Tibial artery (tissue), 4 donors: Measurements from ENCODE around the gene OPN1SW.

Experiments
- DNase-seq, 2 donors: peaks; one replicate each; pipeline ENCODE4 v3.0.0-alpha.2; 2019
- H3K27ac ChIP-seq, 2 donors: fragments of 200-600 bp; sonication (generic) in 1 of 2; 1 replicate in 1 of 2; 2 replicates in 1 of 2; pipeline ENCODE4 v1.5.1; 2018 to 2019; ENCODE audit warnings: mild to moderate bottlenecking in 1 of 2
- H3K27me3 ChIP-seq, 2 donors: fragments of 200-600 bp; sonication (generic) in 1 of 2; one replicate each; pipeline versions ENCODE4 v1.5.1 to v1.6.0; 2016 to 2019
- H3K36me3 ChIP-seq, 3 donors: fragments of 200-600 bp; sonication (generic) in 2 of 3; one replicate each; pipeline ENCODE4 v1.5.1; 2016 to 2019; ENCODE audit warnings: mild to moderate bottlenecking in 2 of 3
- H3K4me1 ChIP-seq, 4 donors: fragments of 200-600 bp; sonication (generic) in 2 of 4; 1 replicate in 3 of 4; 2 replicates in 1 of 4; pipeline ENCODE4 v1.5.1; 2016 to 2019
- H3K4me3 ChIP-seq, 2 donors: fragments of 200-600 bp; sonication (generic) in 1 of 2; 1 replicate in 1 of 2; 2 replicates in 1 of 2; pipeline ENCODE4 v1.5.1; 2018 to 2019; ENCODE audit warnings: mild to moderate bottlenecking in 2 of 2
- H3K9me3 ChIP-seq, 3 donors: fragments of 200-600 bp; sonication (generic) in 1 of 3; one replicate each; pipeline ENCODE4 v1.5.1; 2016 to 2019
- CTCF ChIP-seq, 2 experiments: fragments of 200-600 bp in 1 of 2; fragments of 450-650 bp in 1 of 2; IDR thresholded peaks; one replicate each; pipeline ENCODE4 v1.5.1; 2017 to 2019; ENCODE audit warnings: antibody characterized with exemption in 2 of 2, mild to moderate bottlenecking in 1 of 2, moderate library complexity in 1 of 2
- intact Hi-C: fragments of 100-400 bp; cut with DNase I; formaldehyde crosslinking; loops from one replicate; pipeline ENCODE4 v1.15.0; 2023; ENCODE audit warnings: low total_unique reads

OPN1SW gene

DNA sequence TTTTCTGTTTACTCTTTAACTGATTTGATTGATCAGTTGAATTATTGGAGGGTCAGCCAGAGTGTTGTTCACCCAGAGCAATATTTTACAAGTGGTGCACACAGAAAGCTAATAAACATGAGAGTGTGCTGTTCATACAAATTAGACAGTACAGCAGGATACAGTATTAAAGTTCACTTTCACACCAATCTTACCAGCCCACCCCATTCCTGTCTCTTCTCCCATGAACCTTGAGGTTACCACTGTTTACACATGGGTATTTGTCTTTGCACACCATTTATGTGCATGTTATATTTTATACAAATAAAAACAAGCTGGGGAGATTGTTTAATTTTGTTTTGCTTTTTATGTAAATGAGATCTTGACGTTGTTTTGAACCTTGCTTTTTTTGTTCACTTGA, 29.9 kb downstream of the OPN1SW start:
- intact Hi-C loops: no loop called here
- TF ChIP-seq CTCF (IDR thresholded peaks at IDR 0.05): no peak
- Histone ChIP-seq H3K27ac (no peak overlapping the region), H3K4me3 (no peak overlapping the region), H3K36me3 (peaks cover 22 to 35% (median 23%) of the 10 kb centered on the region in 3 donors), H3K27me3 (no peaks in the 10 kb centered on the region), H3K9me3 (no peaks in the 10 kb centered on the region), H3K4me1 (peaks cover 4 to 69% (median 16%) of the 10 kb centered on the region in 4 donors)
- DNase-seq: no peak

- peaks cover 11 to 23% (median 12%) of the 10 kb centered on the region in 3 donors for H3K36me3 ChIP-seq
- no peaks in the 10 kb centered on the region for H3K27me3 ChIP-seq
- no peak overlapping the region for H3K4me3 ChIP-seq
- no peak for DNase-seq
- H3K4me1 ChIP-seq: peaks cover 4 to 74% (median 18%) of the 10 kb centered on the region in 4 donors
- H3K9me3 ChIP-seq: no peaks in the 10 kb centered on the region
- intact Hi-C loops: no loop called here
- no peak for TF ChIP-seq CTCF (IDR thresholded peaks at IDR 0.05)
- no peak overlapping the region for H3K27ac ChIP-seq
Observed at GRCh38 chr7:128744366-128744905, 31.2 kb downstream of the OPN1SW start.

DNA sequence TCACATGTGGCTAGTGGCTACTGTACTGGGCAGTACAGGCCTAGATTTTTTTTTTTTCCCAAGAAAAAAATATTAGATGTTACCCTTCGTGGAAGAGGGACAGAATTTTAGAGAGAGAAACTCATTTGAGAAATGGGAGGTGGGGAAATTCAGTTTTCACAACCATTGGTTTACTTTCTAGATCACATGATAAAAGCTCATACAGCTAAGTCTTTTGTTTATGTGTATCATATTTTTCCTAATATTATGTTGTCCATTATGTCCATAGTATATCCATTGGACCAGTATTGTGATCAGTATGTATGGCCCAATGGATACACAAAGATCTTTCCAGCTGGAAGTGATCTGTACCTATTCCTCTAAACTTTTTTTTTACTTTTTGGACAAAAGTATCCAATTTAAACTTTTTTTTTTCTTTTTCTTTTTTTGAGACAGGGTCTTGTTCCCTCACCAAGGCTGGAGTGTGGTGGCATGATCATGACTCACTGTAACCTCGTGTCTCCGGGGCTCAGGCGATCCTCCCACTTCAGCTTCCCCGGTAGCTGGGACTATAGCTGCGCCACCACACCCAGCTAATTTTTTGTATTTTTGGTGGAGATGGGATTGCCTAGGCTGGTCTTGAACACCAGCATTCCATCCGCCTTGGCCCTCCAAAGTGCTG, 32.4 kb downstream of the OPN1SW start:
- H3K27ac ChIP-seq: peak overlapping the region in 1 of 2 donors; percentile 15
- H3K4me1 ChIP-seq: peaks cover 4 to 68% (median 20%) of the 10 kb centered on the region in 4 donors

DNA sequence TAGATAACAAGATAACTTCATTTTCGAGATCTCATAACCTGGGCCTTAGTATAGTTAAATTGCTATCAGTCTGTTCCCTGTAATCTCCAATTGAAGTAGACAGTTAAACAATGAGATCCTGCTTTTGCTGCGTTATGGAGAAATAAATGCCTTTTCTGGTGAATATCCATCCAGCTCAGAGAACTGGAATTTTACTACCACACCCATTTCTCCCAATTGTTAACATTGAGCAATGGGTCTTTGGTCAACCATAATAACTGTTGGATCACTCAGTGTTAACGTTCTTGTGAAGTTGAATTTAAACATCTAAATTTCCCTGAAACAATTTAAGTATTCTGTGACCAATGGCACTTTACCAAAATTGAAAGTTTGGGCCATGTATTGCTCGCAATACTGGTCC, 33.4 kb downstream of the OPN1SW start:
- peaks cover 4 to 63% (median 20%) of the 10 kb centered on the region in 4 donors for H3K4me1 ChIP-seq
- no peak for TF ChIP-seq CTCF (IDR thresholded peaks at IDR 0.05)
- DNase-seq: no peak
- no peaks in the 10 kb centered on the region for H3K9me3 ChIP-seq
- peaks cover 0 to 2% (median 0%) of the 10 kb centered on the region in 3 donors for H3K36me3 ChIP-seq
- no peak overlapping the region for H3K4me3 ChIP-seq
- H3K27ac ChIP-seq: peak overlapping the region; percentile 11 to 94
- no peaks in the 10 kb centered on the region for H3K27me3 ChIP-seq
- intact Hi-C loops: no loop called here

More for the DNA sequence above, 32.4 kb downstream of the OPN1SW start:
- no peak overlapping the region for H3K4me3 ChIP-seq
- peak in 1 of 2 donors; percentile 26 for DNase-seq
- no peak for TF ChIP-seq CTCF (IDR thresholded peaks at IDR 0.05)
- H3K36me3 ChIP-seq: peaks cover 0 to 11% (median 0%) of the 10 kb centered on the region in 3 donors
- intact Hi-C loops: loop anchor here (1.0 kb wide), 1 partner anchor 40 kb away; no protein-coding TSS in a partner anchor
- no peaks in the 10 kb centered on the region for H3K27me3 ChIP-seq
- H3K9me3 ChIP-seq: no peaks in the 10 kb centered on the region

DNA sequence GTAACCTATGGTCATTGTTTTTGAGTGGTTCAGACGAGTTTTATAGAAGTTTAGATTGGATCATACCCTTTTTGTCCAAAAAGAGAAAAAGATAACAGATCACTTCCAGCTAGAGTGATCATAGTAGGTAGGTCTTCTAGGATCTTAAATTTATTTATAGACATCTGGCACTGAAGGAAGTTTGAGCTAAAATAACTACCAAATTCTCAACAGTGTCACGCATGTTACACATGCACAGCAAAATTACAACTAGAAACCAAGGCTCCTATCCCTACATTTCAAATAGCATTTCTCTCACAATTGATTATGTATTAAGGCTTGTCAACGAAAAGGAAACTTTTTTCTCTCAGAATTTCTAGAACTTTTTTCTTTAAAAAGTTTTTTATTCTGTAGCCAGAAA, 34.1 kb downstream of the OPN1SW start:
- TF ChIP-seq CTCF (IDR thresholded peaks at IDR 0.05): no peak
- Histone ChIP-seq H3K9me3 (no peaks in the 10 kb centered on the region), H3K27ac (peak overlapping the region; percentile 17 to 94), H3K4me3 (peak overlapping the region in 1 of 2 donors; percentile 94), H3K4me1 (peaks cover 4 to 60% (median 20%) of the 10 kb centered on the region in 4 donors), H3K36me3 (no peaks in the 10 kb centered on the region), H3K27me3 (no peaks in the 10 kb centered on the region)
- intact Hi-C loops: no loop called here
- DNase-seq: no peak
